HL-60 (cell line): ENCODE data around the gene NQO2.
"Not testable (repeated sequence)": the region's sequence is repeated elsewhere in the genome, so short reads cannot be mapped to it uniquely, and the experiment has no call there.

ENCODE experiments used
- DNase-seq, 2 experiments: peaks; one replicate each; pipeline ENCODE4 v3.0.0-alpha.2; 2010 to 2020; ENCODE audit warnings: low read depth in 1 of 2, low spot score in 1 of 2
- H3K27ac ChIP-seq: fragments of 250-450 bp; sonication (Bioruptor Pico); replicated peaks from 2 replicates; pipeline ENCODE4 v1.5.1; 2020; ENCODE audit warnings: mild to moderate bottlenecking, moderate library complexity
- H3K27me3 ChIP-seq: fragments of 250-450 bp; sonication (Bioruptor Pico); 2 replicates; pipeline ENCODE4 v1.5.1; 2021; ENCODE audit warnings: mild to moderate bottlenecking, moderate library complexity; ENCODE audit not compliant: insufficient read depth, poor library complexity, severe bottlenecking
- H3K4me3 ChIP-seq: replicated peaks from 2 replicates; pipeline ENCODE4 v1.5.1; 2011; ENCODE audit warnings: mild to moderate bottlenecking, control low read depth, low read length; ENCODE audit not compliant: insufficient read depth
- CTCF ChIP-seq: IDR thresholded peaks from one replicate; pipeline ENCODE4 v1.5.1; 2011; ENCODE audit warnings: low read length, control low read depth, inconsistent platforms; ENCODE audit not compliant: insufficient read depth
- GABPA ChIP-seq: IDR thresholded peaks from 2 replicates; pipeline ENCODE4 v1.6.1; 2012; ENCODE audit warnings: low read depth
- POLR2AphosphoS5 ChIP-seq: IDR thresholded peaks from 2 replicates; pipeline ENCODE4 v1.6.1; 2012; ENCODE audit warnings: low read depth
- REST ChIP-seq: IDR thresholded peaks from 2 replicates; pipeline ENCODE4 v1.6.1; 2012; ENCODE audit warnings: low read depth; ENCODE audit not compliant: insufficient replicate concordance
- SPI1 ChIP-seq: IDR thresholded peaks from 2 replicates; pipeline ENCODE4 v1.6.1; 2012; ENCODE audit warnings: low read depth, mild to moderate bottlenecking, borderline replicate concordance

Gene NQO2

DNA sequence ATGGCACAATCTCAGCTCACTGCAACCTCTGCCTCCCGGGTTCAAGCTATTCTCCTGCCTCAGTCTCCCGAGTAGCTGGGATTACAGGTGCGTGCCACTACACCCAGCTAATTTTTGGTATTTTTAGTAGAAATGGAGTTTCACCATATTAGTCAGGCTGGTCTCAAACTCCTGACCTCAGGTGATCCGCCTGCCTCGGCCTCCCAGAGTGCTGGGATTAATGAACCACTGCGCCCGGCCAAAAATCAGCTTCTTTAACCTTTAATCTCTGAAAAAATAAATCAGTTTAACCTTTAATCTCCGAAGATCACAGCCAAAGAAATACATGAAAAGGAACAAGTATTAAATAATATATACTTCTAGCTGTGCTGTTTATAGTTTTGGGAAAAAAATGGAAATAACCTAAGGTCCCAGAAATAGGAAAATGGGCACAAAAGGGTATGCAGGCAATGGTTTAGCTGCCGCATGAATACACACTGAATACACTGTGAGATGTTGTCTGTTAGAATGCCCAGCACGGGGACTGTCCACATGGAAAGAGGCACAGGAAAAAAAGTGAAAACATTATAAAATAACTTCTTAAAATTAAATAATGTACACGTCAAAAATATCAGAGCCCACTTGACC, 1.6 kb downstream of the NQO2 start:
- no peaks in the 10 kb centered on the region for H3K27me3 ChIP-seq
- H3K27ac ChIP-seq, result no peak overlapping the region
- no peak overlapping the region for H3K4me3 ChIP-seq
- no peak for DNase-seq
- TF ChIP-seq POLR2AphosphoS5 (no peak), GABPA (no peak), SPI1 (no peak), CTCF (no peak), REST (no peak)

GRCh38 chr6:3001773-3002293, 2.1 kb downstream of the NQO2 start:
- no peak overlapping the region for H3K4me3 ChIP-seq

DNA sequence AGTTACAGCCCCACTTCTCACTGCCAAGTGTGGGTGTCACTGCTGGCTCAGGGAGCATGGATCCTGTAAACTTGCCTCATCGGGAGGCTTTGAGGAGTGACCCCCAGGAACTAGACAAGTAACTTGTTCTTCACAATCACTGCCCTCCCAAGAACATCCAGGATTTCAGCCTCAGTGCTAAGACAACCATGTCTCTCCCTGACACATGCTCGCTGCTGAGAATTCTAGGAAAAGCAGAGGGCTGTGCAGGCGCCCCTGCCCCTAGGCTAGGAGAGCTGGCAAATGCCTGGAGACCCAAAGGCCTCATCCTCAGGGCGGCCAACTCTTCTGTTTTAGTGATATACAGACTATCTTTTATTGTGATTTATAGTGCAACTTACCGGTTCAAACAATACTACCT, 3.5 kb downstream of the NQO2 start:
- H3K4me3 ChIP-seq, H3K27ac ChIP-seq, H3K27me3 ChIP-seq, DNase-seq: not testable (repeated sequence)

More at GRCh38 chr6:3001773-3002293, 2.1 kb downstream of the NQO2 start:
- peak; percentile 77 to 87 for DNase-seq
- no peak for TF ChIP-seq GABPA
- no peak for TF ChIP-seq REST
- TF ChIP-seq CTCF, result peak; percentile 57
- TF ChIP-seq POLR2AphosphoS5, result no peak
- 0 out of 2 replicates have a peak, but pooled peaks have one; percentile 4 for TF ChIP-seq SPI1
- H3K27me3 ChIP-seq, result no peaks in the 10 kb centered on the region
- no peak overlapping the region for H3K27ac ChIP-seq

- Histone ChIP-seq H3K27me3 (no peaks in the 10 kb centered on the region), H3K27ac (no peak overlapping the region), H3K4me3 (no peak overlapping the region)
- TF ChIP-seq REST (no peak), CTCF (no peak), GABPA (no peak), SPI1 (no peak), POLR2AphosphoS5 (no peak)
- DNase-seq, result no peak
Observed at GRCh38 chr6:3005077-3005476, 5.4 kb downstream of the NQO2 start.
